HG02623 (cell line): Measurements from ENCODE around the gene OR6A2.
A peak's percentile ranks its signal among the peaks of the same experiment; 100 is the strongest.

ENCODE experiments used
- ATAC-seq: cut with Tn5 transposase; IDR thresholded peaks from one replicate; pipeline ENCODE4 v1.9.1; 2021; ENCODE audit warnings: moderate library complexity; ENCODE audit not compliant: unreplicated experiment

Gene OR6A2

DNA sequence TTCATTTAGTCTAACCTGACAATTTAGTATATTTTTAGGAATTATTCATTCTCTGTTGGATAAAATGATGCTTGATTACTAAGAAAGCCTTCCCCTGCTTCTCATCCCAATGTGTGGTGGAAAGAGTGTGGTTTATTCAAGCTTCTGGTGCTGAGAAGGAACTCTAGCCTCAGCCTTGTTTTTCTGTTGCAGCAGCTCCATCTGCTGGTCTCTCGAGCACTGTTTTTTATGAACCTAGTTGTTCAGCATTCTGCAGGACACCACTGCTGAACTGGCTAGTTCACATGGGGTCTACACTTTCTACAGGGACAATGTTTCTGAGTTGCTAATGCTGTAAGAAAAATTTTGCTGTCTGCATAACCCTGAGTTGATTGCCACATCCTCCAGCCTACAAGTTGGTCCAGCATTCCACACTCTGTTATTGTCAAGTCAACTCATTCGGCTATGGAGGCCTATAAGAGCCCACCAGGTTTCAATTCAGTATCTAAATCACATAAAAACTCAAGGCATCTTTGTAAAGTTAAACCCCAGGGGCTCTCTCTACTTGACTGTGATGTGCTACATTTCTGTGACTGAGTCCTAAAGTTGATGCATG is 42.0 kb downstream of the OR6A2 start:
- peak; percentile 64 for ATAC-seq

DNA sequence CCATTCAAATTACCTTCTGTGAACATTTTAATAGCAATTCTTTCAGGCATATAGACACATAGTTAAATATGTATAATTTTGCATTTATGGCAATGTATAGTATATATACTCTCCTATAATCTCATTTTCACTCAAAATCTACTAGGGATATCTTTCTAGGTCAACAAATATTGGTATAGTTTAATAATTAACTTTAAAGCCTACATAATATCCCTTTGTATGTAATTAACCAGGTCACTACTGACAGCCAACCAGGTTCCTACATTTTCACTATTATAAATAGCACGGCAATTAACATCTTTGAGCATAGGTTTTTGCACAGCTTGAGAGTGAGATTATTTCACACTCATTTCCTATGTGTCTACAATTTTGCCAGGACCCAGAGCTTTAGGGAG is 43.5 kb downstream of the OR6A2 start:
- no peak for ATAC-seq

- no peak for ATAC-seq
Observed at GRCh38 chr11:6755303-6755952, 44.1 kb downstream of the OR6A2 start.

DNA sequence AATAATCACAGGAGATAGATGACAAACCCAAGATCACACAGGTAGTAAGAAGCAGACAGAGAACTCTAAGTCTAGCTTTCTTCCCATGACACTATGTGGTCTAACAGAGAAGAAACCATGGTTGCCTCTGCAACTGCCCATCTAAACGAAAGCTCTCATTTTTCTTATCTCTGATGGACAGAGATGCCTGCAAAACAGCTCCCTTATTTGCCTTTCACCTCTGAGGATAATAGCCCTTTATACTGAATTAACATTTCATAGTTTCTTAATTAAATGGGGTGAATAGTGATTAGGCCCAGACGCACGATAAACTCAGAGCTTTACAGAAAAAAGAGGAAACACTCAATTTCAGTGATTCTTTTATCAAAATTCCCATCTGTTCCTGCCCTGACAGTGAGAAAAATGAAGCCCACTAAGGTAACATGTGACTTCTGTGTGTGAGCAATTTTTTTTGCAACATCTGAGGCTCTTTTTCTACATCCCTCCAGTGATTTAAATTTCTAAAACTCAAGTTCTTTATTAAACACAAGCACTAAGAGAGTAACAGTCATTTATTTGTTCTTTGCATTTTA is 52.3 kb downstream of the OR6A2 start:
- ATAC-seq, result no peak

GRCh38 chr11:6746626-6747025 is 52.9 kb downstream of the OR6A2 start:
- ATAC-seq, result no peak

GRCh38 chr11:6746086-6746618 is 53.3 kb downstream of the OR6A2 start:
- ATAC-seq, result peak; percentile 60

GRCh38 chr11:6745465-6746015 is 53.9 kb downstream of the OR6A2 start:
- peak; percentile 53 for ATAC-seq

GRCh38 chr11:6745018-6745417 is 54.5 kb downstream of the OR6A2 start:
- ATAC-seq, result no peak

DNA sequence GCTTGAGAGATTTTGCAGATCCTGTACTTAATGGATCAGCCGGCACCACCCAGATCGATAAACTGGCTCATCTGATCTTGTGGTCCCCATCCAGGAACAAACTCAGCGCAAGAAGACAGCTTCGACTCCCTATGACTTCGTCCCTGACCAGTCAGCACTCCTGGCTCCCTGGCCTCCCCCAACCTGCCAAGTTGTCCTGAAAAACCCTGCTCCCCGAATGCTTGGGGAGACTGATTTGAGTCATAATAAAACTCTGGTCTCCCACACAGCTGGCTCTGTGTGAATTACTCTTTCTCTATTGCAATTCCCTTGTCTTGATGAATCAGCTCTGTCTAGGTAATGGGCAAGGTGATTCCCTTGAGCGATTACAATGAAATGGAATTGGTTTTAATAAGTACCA is 57.2 kb downstream of the OR6A2 start:
- ATAC-seq, result no peak
